Mesothelial cell of epicardium (in vitro differentiated cells): ENCODE measurements around the gene EGFLAM. TPM values are rescaled to one million over a fixed set of nuclear protein-coding genes. Genes with fewer than 3 reads are reported as not detected.

ENCODE experiments used
- DNase-seq, 2 experiments: peaks; one replicate each; pipeline ENCODE4 v3.0.0; 2021; ENCODE audit warnings: low spot score in 2 of 2; ENCODE audit not compliant: unreplicated experiment in 2 of 2
- H3K27ac Mint-ChIP-seq: 2 replicates; pipeline ENCODE4 v1.8.0; 2021; ENCODE audit warnings: mixed read lengths
- H3K27me3 Mint-ChIP-seq: 2 replicates; pipeline ENCODE4 v1.8.0; 2021; ENCODE audit warnings: low read depth, mixed read lengths
- H3K36me3 Mint-ChIP-seq: 2 replicates; pipeline ENCODE4 v1.8.0; 2021; ENCODE audit warnings: mixed read lengths
- H3K4me1 Mint-ChIP-seq: 2 replicates; pipeline ENCODE4 v1.8.0; 2021; ENCODE audit warnings: mixed read lengths
- H3K4me3 Mint-ChIP-seq: 2 replicates; pipeline ENCODE4 v1.8.0; 2021; ENCODE audit warnings: mild to moderate bottlenecking, moderate library complexity, mixed read lengths
- H3K9me3 Mint-ChIP-seq: 2 replicates; pipeline ENCODE4 v1.8.0; 2021; ENCODE audit warnings: mixed read lengths
- CTCF ChIP-seq: fragments of 200-600 bp; sonication (generic); IDR thresholded peaks from one replicate; pipeline ENCODE4 v1.5.0; 2021; ENCODE audit warnings: antibody characterized with exemption; ENCODE audit not compliant: unreplicated experiment
- total RNA-seq: library from RNA; stranded (reverse); gene quantifications from 3 replicates; pipeline ENCODE4 v1.2.1, GENCODE V29; 2021

Gene EGFLAM
- total RNA-seq, 1 donor from 2014 or later, result 6.8 TPM

GRCh38 chr5:38445374-38446028 is 187.1 kb downstream of the EGFLAM start:
- H3K27me3 Mint-ChIP-seq, result peaks cover 4% of the 10 kb centered on the region
- no peak overlapping the region for H3K4me3 Mint-ChIP-seq
- DNase-seq, result no peak
- peaks cover 16% of the 10 kb centered on the region for H3K4me1 Mint-ChIP-seq
- H3K36me3 Mint-ChIP-seq, result no peaks in the 10 kb centered on the region
- peak overlapping the region; percentile 21 for H3K27ac Mint-ChIP-seq
- H3K9me3 Mint-ChIP-seq, result no peaks in the 10 kb centered on the region
- no peak for TF ChIP-seq CTCF

- no peaks in the 10 kb centered on the region for H3K9me3 Mint-ChIP-seq
- no peaks in the 10 kb centered on the region for H3K36me3 Mint-ChIP-seq
- TF ChIP-seq CTCF, result no peak
- DNase-seq, result no peak
- peak overlapping the region; percentile 70 for H3K27ac Mint-ChIP-seq
- H3K4me1 Mint-ChIP-seq, result peaks cover 16% of the 10 kb centered on the region
- H3K4me3 Mint-ChIP-seq, result no peak overlapping the region
- H3K27me3 Mint-ChIP-seq, result peaks cover 4% of the 10 kb centered on the region
Measured at GRCh38 chr5:38446029-38446522, 187.7 kb downstream of the EGFLAM start.

GRCh38 chr5:38447056-38447455 is 188.7 kb downstream of the EGFLAM start:
- no peak for DNase-seq
- H3K4me3 Mint-ChIP-seq, result no peak overlapping the region
- no peaks in the 10 kb centered on the region for H3K36me3 Mint-ChIP-seq
- peaks cover 4% of the 10 kb centered on the region for H3K27me3 Mint-ChIP-seq
- H3K4me1 Mint-ChIP-seq, result peaks cover 14% of the 10 kb centered on the region
- no peak for TF ChIP-seq CTCF
- no peaks in the 10 kb centered on the region for H3K9me3 Mint-ChIP-seq
- H3K27ac Mint-ChIP-seq, result peak overlapping the region; percentile 70

GRCh38 chr5:38447786-38448185 is 189.4 kb downstream of the EGFLAM start:
- no peak for DNase-seq
- no peak for TF ChIP-seq CTCF
- H3K4me1 Mint-ChIP-seq, result peaks cover 14% of the 10 kb centered on the region
- H3K27me3 Mint-ChIP-seq, result peaks cover 4% of the 10 kb centered on the region
- H3K9me3 Mint-ChIP-seq, result no peaks in the 10 kb centered on the region
- no peaks in the 10 kb centered on the region for H3K36me3 Mint-ChIP-seq
- no peak overlapping the region for H3K27ac Mint-ChIP-seq
- H3K4me3 Mint-ChIP-seq, result no peak overlapping the region

DNA sequence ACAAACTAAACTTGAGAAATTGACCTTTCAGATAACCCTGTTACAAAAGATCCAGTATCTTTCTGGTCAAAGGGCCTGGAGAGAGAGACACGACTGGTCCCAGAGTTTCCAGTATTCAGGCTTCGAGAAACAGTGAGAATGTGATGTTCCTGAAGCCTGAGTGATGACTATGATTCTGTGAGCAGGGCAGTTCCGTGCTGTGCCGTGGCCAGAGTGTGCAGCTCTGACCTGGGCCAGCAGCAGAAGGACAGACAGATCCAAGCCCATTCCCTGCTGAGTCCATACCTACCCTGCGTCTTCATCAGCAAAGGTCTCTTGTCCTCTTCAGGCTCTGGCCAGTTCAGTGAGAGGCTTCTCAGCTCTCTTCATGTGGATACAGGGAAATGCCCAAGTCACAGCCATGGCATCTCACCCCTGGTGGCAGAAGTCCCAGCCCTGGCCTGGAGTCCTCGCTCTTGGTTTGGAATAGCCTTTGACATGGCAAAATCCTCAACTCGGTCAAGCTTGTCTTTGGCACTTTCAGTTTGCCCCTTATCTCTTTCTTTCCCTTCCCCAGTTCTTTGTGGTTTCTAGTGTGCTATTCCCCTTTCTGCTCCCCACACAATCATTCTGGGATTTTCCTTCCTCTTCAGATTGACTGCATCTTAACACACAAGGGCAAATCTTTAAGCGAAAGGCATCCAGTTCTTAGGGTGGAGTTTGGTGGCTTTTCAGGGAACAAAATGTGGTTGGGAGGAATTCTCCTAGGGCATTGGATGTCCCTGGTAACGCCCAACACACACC is 190.4 kb downstream of the EGFLAM start:
- Mint-ChIP-seq H3K4me3 (no peak overlapping the region), H3K9me3 (no peaks in the 10 kb centered on the region), H3K4me1 (peaks cover 14% of the 10 kb centered on the region), H3K36me3 (no peaks in the 10 kb centered on the region), H3K27ac (no peak overlapping the region), H3K27me3 (peaks cover 4% of the 10 kb centered on the region)
- no peak for TF ChIP-seq CTCF
- no peak for DNase-seq
